Pancreas (tissue), 10 donors: Measurements from ENCODE around the gene CYGB. TPM values are rescaled to one million over a fixed set of nuclear protein-coding genes. Genes with fewer than 3 reads are reported as not detected.
A peak's percentile ranks its signal among the peaks of the same experiment; 100 is the strongest.

Experiments
- ATAC-seq, 4 donors: fragments of 200-7000 bp; cut with Tn5 transposase; one replicate each; pipeline versions ENCODE4 v1.8.0 to v1.9.1; 2020; ENCODE audit warnings: mild to moderate bottlenecking in 4 of 4, moderate library complexity in 4 of 4
- DNase-seq, 6 donors: peaks; one replicate each; pipeline ENCODE4 v3.0.0-alpha.2; 2020
- FAIRE-seq: peaks from 2 replicates; lab custom pipeline; 2012; peaks lifted over from hg19 to GRCh38; lab: Jason Lieb, UNC
- H3K27ac ChIP-seq, 4 donors: fragments of 200-600 bp; sonication (generic); 1 replicate in 3 of 4; 2 replicates in 1 of 4; pipeline versions ENCODE4 v1.5.0 to v1.8.0; 2020
- H3K27me3 ChIP-seq, 4 donors: fragments of 200-600 bp; one replicate each; pipeline ENCODE4 v1.8.0; 2021
- H3K36me3 ChIP-seq, 3 donors: fragments of 200-600 bp; sonication (generic) in 1 of 3; one replicate each; pipeline versions ENCODE4 v1.5.0 to v1.8.0; 2020 to 2021
- H3K4me1 ChIP-seq, 3 donors: fragments of 200-600 bp; one replicate each; pipeline ENCODE4 v1.8.0; 2021
- H3K4me3 ChIP-seq, 4 donors: fragments of 200-600 bp; sonication (generic) in 2 of 4; one replicate each; pipeline versions ENCODE4 v1.5.0 to v1.8.0; 2020 to 2021
- H3K9me3 ChIP-seq, 4 donors: fragments of 200-600 bp; one replicate each; pipeline ENCODE4 v1.8.0; 2021
- CTCF ChIP-seq, 4 donors: fragments of 200-600 bp; sonication (generic) in 3 of 4; IDR thresholded peaks; one replicate each; pipeline versions ENCODE4 v1.5.0 to v1.8.0; 2021; ENCODE audit warnings: antibody characterized with exemption in 4 of 4
- WGBS, 2 donors: extraction: QIAGEN DNeasy Blood & Tissue Kit; methylation state at CpG; one replicate each; pipeline ENCODE4 v1.1.7; 2013; 5-methylcytosine and 5-hydroxymethylcytosine counted together
- intact Hi-C, 3 donors: fragments of 100-400 bp; cut with DNase I; formaldehyde crosslinking; loops; one replicate each; pipeline versions ENCODE4 v1.11.1 to v1.14.2; 2022
- polyA plus RNA-seq, 2 donors: library from polyadenylated mRNA; stranded (reverse); fragments of 200-250 nt; gene quantifications; one replicate each; pipeline ENCODE4 v1.2.3, GENCODE V29; 2013
- total RNA-seq, 6 donors: library from RNA; stranded (reverse); fragmentation: NEBNext Ultra II Directional in 4 of 6; extraction: Animal tissue kit (Norgen Biotek cat#: 25700) in 4 of 6; gene quantifications; one replicate each; pipeline versions ENCODE4 v1.2.1 to v1.2.4, GENCODE V29; 2021 to 2023
- donor health status: healthy with polysubstance abuse.
- donor health status: DM: no; HTN: no; CAD: no; lungs with moderate emphysema.
- donor health status: DM: no; HTN: no; CAD: no.
- donor health status: control.
- donor health status: control.
- donor health status: Bipolar disorder and iron deficiency.
- donor health status: DM: yes; HTN: yes; CAD: no.
- donor health status: DM: no; HTN: no; CAD: no.
- donor health status: DM: no; HTN: no; CAD: no.
- donor health status: DM: yes; HTN: yes; CAD: no.

Gene CYGB
- total and polyA plus RNA-seq, 8 donors = 2.6 to 15.7 (median 8.2) TPM

DNA sequence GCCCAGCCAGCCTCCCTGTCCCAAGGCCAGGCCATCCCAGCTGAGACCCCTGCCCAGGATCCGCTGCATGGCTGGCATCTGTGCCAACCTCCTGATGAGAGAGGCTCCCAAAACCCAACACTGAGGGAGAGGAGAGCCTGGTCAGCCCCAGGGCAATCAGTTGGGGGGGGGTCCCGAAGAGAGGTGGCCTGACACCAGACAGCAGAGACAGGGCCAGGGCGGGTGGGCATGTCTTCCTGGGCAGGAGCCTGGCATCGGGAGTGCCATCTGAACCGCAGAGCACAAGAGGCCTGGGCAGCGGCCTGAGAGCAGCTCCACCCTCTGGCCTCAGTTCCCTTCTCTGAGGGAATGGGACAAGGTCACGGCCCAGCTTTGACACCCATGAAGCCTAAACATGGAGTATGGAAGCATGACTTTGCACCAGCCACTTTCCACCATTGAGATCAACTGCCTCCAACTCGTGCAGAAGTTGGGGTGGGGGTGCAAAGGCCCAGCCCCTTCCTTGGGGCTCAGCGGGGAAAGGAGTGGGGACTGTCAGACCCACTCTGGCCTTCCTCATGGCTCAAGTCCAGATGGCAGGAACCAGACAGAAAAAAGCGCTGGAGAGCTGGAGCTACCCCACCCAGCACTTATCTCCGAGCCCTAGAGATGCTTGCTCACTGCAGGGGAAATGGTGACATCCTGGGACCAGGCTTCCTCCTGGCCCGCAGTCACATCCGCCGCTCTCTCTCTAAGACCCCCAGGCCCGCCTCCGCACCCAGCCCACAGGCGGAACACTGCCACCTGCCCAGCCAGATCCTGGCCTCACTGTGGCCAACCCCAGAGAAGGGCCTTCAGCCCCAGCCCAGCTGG is 46.0 kb downstream of the CYGB start:
- intact Hi-C loops = no loop called here
- FAIRE-seq = no peak
- 88 to 91% methylated on average over 17 of the region's 17 CpGs for WGBS, 2 donors
- H3K9me3 ChIP-seq = no peaks in the 10 kb centered on the region
- TF ChIP-seq CTCF (IDR thresholded peaks at IDR 0.05) = no peak
- no peak overlapping the region for H3K4me3 ChIP-seq
- H3K27ac ChIP-seq = peak overlapping the region in 2 of 4 donors; percentile 63 to 80
- H3K27me3 ChIP-seq = no peaks in the 10 kb centered on the region
- H3K36me3 ChIP-seq = no peaks in the 10 kb centered on the region
- peak in 2 of 6 donors; percentile 22 to 54 for DNase-seq
- peak in 2 of 4 donors; percentile 3 for ATAC-seq
- H3K4me1 ChIP-seq = no peaks in the 10 kb centered on the region

GRCh38 chr17:76490112-76490710 is 47.3 kb downstream of the CYGB start:
- H3K27me3 ChIP-seq = no peaks in the 10 kb centered on the region
- no peak for ATAC-seq
- no peak overlapping the region for H3K27ac ChIP-seq
- 68 to 72% methylated on average over 10 of the region's 10 CpGs for WGBS, 2 donors
- H3K4me1 ChIP-seq = no peaks in the 10 kb centered on the region
- peak in 2 of 6 donors; percentile 44 to 62 for DNase-seq
- intact Hi-C loops = no loop called here
- H3K36me3 ChIP-seq = no peaks in the 10 kb centered on the region
- H3K9me3 ChIP-seq = no peaks in the 10 kb centered on the region
- TF ChIP-seq CTCF (IDR thresholded peaks at IDR 0.05) = no peak
- no peak for FAIRE-seq
- H3K4me3 ChIP-seq = no peak overlapping the region

GRCh38 chr17:76487451-76488192 is 49.9 kb downstream of the CYGB start:
- Histone ChIP-seq H3K27me3 (no peaks in the 10 kb centered on the region), H3K27ac (no peak overlapping the region), H3K36me3 (no peaks in the 10 kb centered on the region), H3K9me3 (no peaks in the 10 kb centered on the region), H3K4me1 (no peaks in the 10 kb centered on the region), H3K4me3 (no peak overlapping the region)
- no peak for FAIRE-seq
- no peak for TF ChIP-seq CTCF (IDR thresholded peaks at IDR 0.05)
- no peak for ATAC-seq
- DNase-seq = no peak
- WGBS, 2 donors = 97 to 98% methylated on average over 22 of the region's 22 CpGs
- intact Hi-C loops = no loop called here

DNA sequence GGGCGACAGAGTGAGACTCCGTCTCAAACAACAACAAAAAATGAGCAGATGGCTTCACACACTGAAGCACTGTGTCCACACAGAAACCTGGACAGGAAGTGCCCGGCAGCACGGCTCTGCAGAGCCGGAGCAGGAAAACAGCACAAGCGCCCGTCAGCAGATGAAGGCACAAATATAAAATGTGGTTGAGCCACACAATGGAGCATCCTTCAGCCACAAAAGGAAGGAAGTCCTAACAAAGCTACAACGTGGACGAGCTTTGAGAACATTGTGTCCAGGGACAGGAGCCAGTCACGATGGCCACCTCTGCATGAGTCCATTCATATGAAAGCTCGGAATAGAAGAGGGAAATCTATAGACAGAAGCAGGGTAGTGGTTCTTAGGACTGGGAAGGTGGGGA is 51.9 kb downstream of the CYGB start:
- DNase-seq = no peak
- no peak for FAIRE-seq
- intact Hi-C loops = no loop called here
- no peaks in the 10 kb centered on the region for H3K36me3 ChIP-seq
- H3K4me3 ChIP-seq = no peak overlapping the region
- H3K9me3 ChIP-seq = no peaks in the 10 kb centered on the region
- 75 to 79% methylated on average over 11 of the region's 11 CpGs for WGBS, 2 donors
- H3K27me3 ChIP-seq = no peaks in the 10 kb centered on the region
- peak overlapping the region in 1 of 4 donors; percentile 13 for H3K27ac ChIP-seq
- peak in 3 of 4 donors; percentile 18 to 59 (median 42) for ATAC-seq
- no peaks in the 10 kb centered on the region for H3K4me1 ChIP-seq
- no peak for TF ChIP-seq CTCF (IDR thresholded peaks at IDR 0.05)
